ENCODE results near the gene MORC3. TPM values are rescaled to one million over a fixed set of nuclear protein-coding genes. Genes with fewer than 3 reads are reported as not detected.

The MORC3 gene
- total and polyA plus RNA-seq, 9 of the 15 experiments (the other 6 are each of a cell fraction or from before 2014, with no cell fraction given): 12.7 to 53.7 (median 36.0) TPM

GRCh38 chr21:36320421-36321324 lies 676 bp downstream of the MORC3 start (continued):
- TF ChIP-seq PHF8 (IDR thresholded peaks at IDR 0.05; ENCODE audit: borderline replicate concordance, low read length): peak; percentile 51; the same call in 1 of the 2 replicates
- no peak for TF ChIP-seq SREBF1 (IDR thresholded peaks at IDR 0.05; ENCODE audit: borderline replicate concordance, low read depth, low read length)
- no peak for TF ChIP-seq ZNF384 (IDR thresholded peaks at IDR 0.05; ENCODE audit: low read depth, low read length)
- TF ChIP-seq BACH1 (tag; IDR thresholded peaks at IDR 0.05): no peak
- TF ChIP-seq ZBTB11 (CRISPR knock-in tag; IDR thresholded peaks at IDR 0.05): no peak
- no peak for TF ChIP-seq RREB1 (CRISPR knock-in tag; IDR thresholded peaks at IDR 0.05)
- no peak for TF ChIP-seq ATF1 (CRISPR knock-in tag; IDR thresholded peaks at IDR 0.05)
- TF ChIP-seq ATF1 (tag; IDR thresholded peaks at IDR 0.05): peak; percentile 53
- peak; percentile 64 for TF ChIP-seq GTF2F1 (IDR thresholded peaks at IDR 0.05; ENCODE audit: low read depth, low read length)
- TF ChIP-seq IRF9 (tag; IDR thresholded peaks at IDR 0.05): no peak
- TF ChIP-seq ZNF639 (CRISPR knock-in tag; conservative IDR thresholded peaks at IDR 0.05 in 1 of 2, IDR thresholded peaks at IDR 0.05 in 1 of 2): no peak; a peak in 1 of 4 replicates
- no peak for TF ChIP-seq MCM7 (IDR thresholded peaks at IDR 0.05)
- TF ChIP-seq ZNF12 (CRISPR knock-in tag; IDR thresholded peaks at IDR 0.05): peak; percentile 80; the same call in 1 of the 2 replicates
- no peak for TF ChIP-seq ZNF785 (CRISPR knock-in tag; IDR thresholded peaks at IDR 0.05)
- TF ChIP-seq GTF2E2 (tag; IDR thresholded peaks at IDR 0.05): peak; percentile 95
